Measurements from ENCODE around the gene TUBA3C. TPM values are rescaled to one million over a fixed set of nuclear protein-coding genes. Genes with fewer than 3 reads are reported as not detected.
"Not testable (repeated sequence)": the region's sequence is repeated elsewhere in the genome, so short reads cannot be mapped to it uniquely, and the experiment has no call there.

The TUBA3C gene
- not detected in 2 replicates for total RNA-seq (2021)
- long read RNA-seq, result 0 reads

- WGBS (ENCODE audit: extremely low coverage, insufficient read length, low lambda C conversion rate), result no CpG with 5 or more reads among the region's 40 CpGs
- H2BK120ac ChIP-seq (ENCODE audit: low read depth, low read length, poor library complexity, severe bottlenecking), result no peak within 1 kb of the TSS
- H3K27me3 ChIP-seq (ENCODE audit: insufficient read depth, low read length), result no peaks in the 10 kb centered on the region
- no peak within 1 kb of the TSS for H2BK12ac ChIP-seq (ENCODE audit: insufficient read length, low read depth, low read length)
- no peaks in the 10 kb centered on the region for H3K4me1 ChIP-seq (ENCODE audit: insufficient read depth, low read length)
- H3T11ph ChIP-seq (ENCODE audit: low read length), result no peak within 1 kb of the TSS
- H2AK5ac ChIP-seq (ENCODE audit: insufficient read length, low read length), result no peak within 1 kb of the TSS
- no peaks in the 10 kb centered on the region for H3K23me2 ChIP-seq (ENCODE audit: insufficient read length, low read depth, low read length, poor library complexity, severe bottlenecking)
- Mint-ChIP-seq H3K27ac (no peak within 1 kb of the TSS), H3K36me3 (ENCODE audit: insufficient read depth in 1 of 3, low read depth in 3 of 3) (peaks cover 10 to 51% (median 16%) of the 10 kb centered on the region in 3 experiments), H3K4me1 (no peaks in the 10 kb centered on the region), H3K9me3 (peaks cover 97% of the 10 kb centered on the region in 2 experiments), H3K27me3 (ENCODE audit: low read depth) (peaks cover 2% of the 10 kb centered on the region; the same call in 1 of the 2 replicates), H3K4me3 (no peak within 1 kb of the TSS)
- no peaks in the 10 kb centered on the region for H4K20me1 ChIP-seq (ENCODE audit: control insufficient read depth, insufficient read depth, insufficient read length)
- no peak within 1 kb of the TSS for H4K8ac ChIP-seq (replicated peaks; ENCODE audit: insufficient read length, low read depth, low read length)
- no peak within 1 kb of the TSS for H3K9ac ChIP-seq (ENCODE audit: extremely low read depth, insufficient read length, low read length)
- no peak within 1 kb of the TSS for H3K27ac ChIP-seq (ENCODE audit: insufficient read length, low read depth, low read length)
- no peaks in the 10 kb centered on the region for H3K79me1 ChIP-seq (ENCODE audit: insufficient read depth, low read depth, low read length, poor library complexity, severe bottlenecking)
- no peak within 1 kb of the TSS for H2BK5ac ChIP-seq (ENCODE audit: insufficient read length, low read length)
- H3K4me2 ChIP-seq (ENCODE audit: insufficient read depth, insufficient read length, low read length), result no peak within 1 kb of the TSS
- no peak within 1 kb of the TSS for H2BK20ac ChIP-seq (ENCODE audit: low read depth, low read length, poor library complexity, severe bottlenecking)
- no peak within 1 kb of the TSS for H3K4ac ChIP-seq (ENCODE audit: low read depth, low read length)
- no peak within 1 kb of the TSS for H4K5ac ChIP-seq (ENCODE audit: insufficient read length, low read depth, low read length)
- no peak within 1 kb of the TSS for H3K23ac ChIP-seq (ENCODE audit: insufficient read length, low read depth, low read length)
- no peak within 1 kb of the TSS for H4K91ac ChIP-seq (ENCODE audit: insufficient read length, low read depth, low read length)
- H3K56ac ChIP-seq (ENCODE audit: insufficient read length, low read depth, low read length), result no peak within 1 kb of the TSS
- no peak within 1 kb of the TSS for H3K14ac ChIP-seq (ENCODE audit: insufficient read depth, low read length)
- no peak for DNase-seq
- H3K79me2 ChIP-seq (ENCODE audit: insufficient read depth, low read length), result no peaks in the 10 kb centered on the region
- no peak for TF ChIP-seq CTCF (conservative IDR thresholded peaks at IDR 0.05)
- no peak within 1 kb of the TSS for H2BK15ac ChIP-seq (ENCODE audit: low read depth, low read length)
- peaks cover 97% of the 10 kb centered on the region for H3K9me3 ChIP-seq (ENCODE audit: control insufficient read depth, low read depth, low read length)
- no peak within 1 kb of the TSS for H3K18ac ChIP-seq (ENCODE audit: insufficient read length, low read depth, low read length)
- H2AFZ ChIP-seq (ENCODE audit: low read length), result no peak within 1 kb of the TSS
These were observed at the start of gene TUBA3C for GRCh38 chr13:19181621-19182485. Gene TUBA3C, minus strand, starts transcription at chr13:19181824. Its CDS starts 77 bp downstream, at chr13:19181747.

- not testable (repeated sequence) for H3K14ac ChIP-seq (ENCODE audit: insufficient read depth, low read length); H3K27ac Mint-ChIP-seq; H3K36me3 Mint-ChIP-seq (ENCODE audit: insufficient read depth in 1 of 3, low read depth in 3 of 3); H4K8ac ChIP-seq (replicated peaks; ENCODE audit: insufficient read length, low read depth, low read length); H3K79me2 ChIP-seq (ENCODE audit: insufficient read depth, low read length); H4K20me1 ChIP-seq (ENCODE audit: control insufficient read depth, insufficient read depth, insufficient read length); H3K4me3 Mint-ChIP-seq; H3K4me2 ChIP-seq (ENCODE audit: insufficient read depth, insufficient read length, low read length); H3K9me3 ChIP-seq (ENCODE audit: control insufficient read depth, low read depth, low read length); H3K23me2 ChIP-seq (ENCODE audit: insufficient read length, low read depth, low read length, poor library complexity, severe bottlenecking); H3K4me1 ChIP-seq (ENCODE audit: insufficient read depth, low read length); H3K4ac ChIP-seq (ENCODE audit: low read depth, low read length); H2BK5ac ChIP-seq (ENCODE audit: insufficient read length, low read length); DNase-seq; H3K79me1 ChIP-seq (ENCODE audit: insufficient read depth, low read depth, low read length, poor library complexity, severe bottlenecking); H4K91ac ChIP-seq (ENCODE audit: insufficient read length, low read depth, low read length); H3K27me3 Mint-ChIP-seq (ENCODE audit: low read depth); H2AK5ac ChIP-seq (ENCODE audit: insufficient read length, low read length); H3T11ph ChIP-seq (ENCODE audit: low read length); H2BK120ac ChIP-seq (ENCODE audit: low read depth, low read length, poor library complexity, severe bottlenecking); H2BK20ac ChIP-seq (ENCODE audit: low read depth, low read length, poor library complexity, severe bottlenecking); H3K56ac ChIP-seq (ENCODE audit: insufficient read length, low read depth, low read length); H2BK12ac ChIP-seq (ENCODE audit: insufficient read length, low read depth, low read length); H2BK15ac ChIP-seq (ENCODE audit: low read depth, low read length); H4K5ac ChIP-seq (ENCODE audit: insufficient read length, low read depth, low read length); H3K4me1 Mint-ChIP-seq; H3K27me3 ChIP-seq (ENCODE audit: insufficient read depth, low read length); H3K18ac ChIP-seq (ENCODE audit: insufficient read length, low read depth, low read length); H3K9ac ChIP-seq (ENCODE audit: extremely low read depth, insufficient read length, low read length); H3K27ac ChIP-seq (ENCODE audit: insufficient read length, low read depth, low read length); H3K23ac ChIP-seq (ENCODE audit: insufficient read length, low read depth, low read length); H2AFZ ChIP-seq (ENCODE audit: low read length)
- WGBS (ENCODE audit: extremely low coverage, insufficient read length, low lambda C conversion rate), result no CpG with 5 or more reads among the region's 3 CpGs
- peaks cover 62 to 63% of the 10 kb centered on the region in 2 experiments for H3K9me3 Mint-ChIP-seq
These were observed 25.8 kb upstream of the TUBA3C start for GRCh38 chr13:19207413-19207812.
